HEK293 (cell line): ENCODE measurements around the gene CACNA1C.

ENCODE experiments used
- CTCF ChIA-PET: fragments of 350-600 bp; formaldehyde crosslinking; extraction: SDS; loops from one replicate; lab custom pipeline; 2021; ENCODE audit warnings: antibody characterized with exemption; lab: Yijun Ruan, JAX
- POLR2A ChIA-PET: fragments of 300-600 bp; formaldehyde crosslinking; extraction: SDS; loops from one replicate; lab custom pipeline; 2020; ENCODE audit warnings: antibody characterized with exemption, inconsistent platforms; lab: Yijun Ruan, JAX
- H3K27ac ChIP-seq: fragments of 200-500 bp; sonication (Bioruptor generic); 2 replicates; pipeline ENCODE4 v1.5.1; 2014; ENCODE audit warnings: low read depth, low read length, control low read depth, inconsistent platforms; ENCODE audit errors: extremely low read depth
- H3K36me3 ChIP-seq, 2 experiments: fragments of 200-500 bp in 1 of 2; sonication (Bioruptor generic) in 1 of 2; 1 replicate in 1 of 2; 2 replicates in 1 of 2; pipeline ENCODE4 v1.5.1; 2014 to 2017; ENCODE audit warnings: inconsistent platforms in 2 of 2, low read length in 2 of 2; ENCODE audit not compliant: control insufficient read depth in 2 of 2, insufficient read depth in 1 of 2
- H3K4me1 ChIP-seq: fragments of 200-500 bp; sonication (Bioruptor generic); 2 replicates; pipeline ENCODE4 v1.5.1; 2014; ENCODE audit warnings: mild to moderate bottlenecking, low read length, inconsistent platforms; ENCODE audit not compliant: control insufficient read depth, insufficient read depth
- H3K4me3 ChIP-seq: 2 replicates; pipeline ENCODE4 v1.5.1; 2011; ENCODE audit warnings: low read depth, mild to moderate bottlenecking, control low read depth, low read length, moderate library complexity
- H3K9me3 ChIP-seq: fragments of 200-500 bp; sonication (Bioruptor generic); 2 replicates; pipeline ENCODE4 v1.5.1; 2014; ENCODE audit warnings: low read depth, low read length, inconsistent platforms; ENCODE audit not compliant: control insufficient read depth, insufficient read depth
- AEBP2 ChIP-seq: fragments of 450-650 bp; formaldehyde crosslinking; IDR thresholded peaks from 2 replicates; pipeline ENCODE4 v1.5.1; 2016; ENCODE audit warnings: missing biosample characterization, missing genetic modification characterization, borderline replicate concordance
- BCL11A ChIP-seq: fragments of 450-650 bp; formaldehyde crosslinking; IDR thresholded peaks from 2 replicates; pipeline ENCODE4 v1.5.1; 2016; ENCODE audit warnings: low read depth, missing biosample characterization, missing genetic modification characterization
- CTCF ChIP-seq: fragments of 450-650 bp; formaldehyde crosslinking; IDR thresholded peaks from 2 replicates; pipeline ENCODE4 v1.5.1; 2016; ENCODE audit warnings: missing biosample characterization, missing genetic modification characterization
- GFI1B ChIP-seq: fragments of 450-650 bp; formaldehyde crosslinking; IDR thresholded peaks from 2 replicates; pipeline ENCODE4 v1.5.1; 2016; ENCODE audit warnings: missing biosample characterization, missing genetic modification characterization
- GLIS2 ChIP-seq: fragments of 450-650 bp; formaldehyde crosslinking; IDR thresholded peaks from 2 replicates; pipeline ENCODE4 v1.5.1; 2016; ENCODE audit warnings: missing biosample characterization, missing genetic modification characterization
- IKZF3 ChIP-seq: fragments of 450-650 bp; IDR thresholded peaks from 2 replicates; pipeline ENCODE4 v1.5.0; 2018; ENCODE audit warnings: missing biosample characterization, mild to moderate bottlenecking, missing genetic modification characterization, moderate library complexity
- KLF1 ChIP-seq: fragments of 450-650 bp; formaldehyde crosslinking; IDR thresholded peaks from 2 replicates; pipeline ENCODE4 v1.5.1; 2016; ENCODE audit warnings: missing biosample characterization, missing genetic modification characterization
- KLF16 ChIP-seq: fragments of 450-650 bp; formaldehyde crosslinking; IDR thresholded peaks from 2 replicates; pipeline ENCODE4 v1.5.1; 2017; ENCODE audit warnings: missing biosample characterization, missing genetic modification characterization
- KLF8 ChIP-seq: fragments of 450-650 bp; formaldehyde crosslinking; IDR thresholded peaks from 2 replicates; pipeline ENCODE4 v1.5.1; 2016; ENCODE audit warnings: missing biosample characterization, missing genetic modification characterization
- SP3 ChIP-seq: fragments of 450-650 bp; formaldehyde crosslinking; IDR thresholded peaks from 2 replicates; pipeline ENCODE4 v1.5.1; 2016; ENCODE audit warnings: missing biosample characterization, missing genetic modification characterization
- TCF7L2 ChIP-seq: IDR thresholded peaks from 2 replicates; pipeline ENCODE4 v1.6.1; 2011; ENCODE audit warnings: low read depth, mild to moderate bottlenecking, inconsistent platforms, low read length, moderate library complexity, borderline replicate concordance
- ZBTB17 ChIP-seq: fragments of 450-650 bp; formaldehyde crosslinking; IDR thresholded peaks from 2 replicates; pipeline ENCODE4 v1.5.1; 2016; ENCODE audit warnings: missing biosample characterization, missing genetic modification characterization
- ZBTB20 ChIP-seq: fragments of 450-650 bp; formaldehyde crosslinking; IDR thresholded peaks from 2 replicates; pipeline ENCODE4 v1.5.1; 2016; ENCODE audit warnings: missing biosample characterization, missing genetic modification characterization
- ZBTB26 ChIP-seq: fragments of 450-650 bp; formaldehyde crosslinking; optimal IDR thresholded peaks from 2 replicates; pipeline ENCODE3; 2016; ENCODE audit warnings: missing biosample characterization, mild to moderate bottlenecking, missing genetic modification characterization
- ZBTB8A ChIP-seq: fragments of 450-650 bp; formaldehyde crosslinking; IDR thresholded peaks from 2 replicates; pipeline ENCODE4 v1.5.1; 2016; ENCODE audit warnings: missing biosample characterization, missing genetic modification characterization
- ZNF2 ChIP-seq: fragments of 450-650 bp; formaldehyde crosslinking; IDR thresholded peaks from 2 replicates; pipeline ENCODE4 v1.5.1; 2016; ENCODE audit warnings: missing biosample characterization, missing genetic modification characterization
- ZNF335 ChIP-seq: fragments of 450-650 bp; formaldehyde crosslinking; conservative IDR thresholded peaks from 2 replicates; pipeline ENCODE4 v1.5.1; 2016; ENCODE audit warnings: missing biosample characterization, missing genetic modification characterization
- ZNF366 ChIP-seq: fragments of 450-650 bp; formaldehyde crosslinking; conservative IDR thresholded peaks from 2 replicates; pipeline ENCODE4 v1.5.1; 2016; ENCODE audit warnings: missing biosample characterization, missing genetic modification characterization
- ZNF488 ChIP-seq: fragments of 450-650 bp; formaldehyde crosslinking; IDR thresholded peaks from 2 replicates; pipeline ENCODE4 v1.5.1; 2016; ENCODE audit warnings: missing biosample characterization, missing genetic modification characterization
- ZNF529 ChIP-seq: fragments of 450-650 bp; formaldehyde crosslinking; IDR thresholded peaks from 2 replicates; pipeline ENCODE4 v1.5.1; 2017; ENCODE audit warnings: missing genetic modification characterization, missing biosample characterization; ENCODE audit not compliant: insufficient replicate concordance
- ZNF658 ChIP-seq: fragments of 450-650 bp; formaldehyde crosslinking; IDR thresholded peaks from 2 replicates; pipeline ENCODE4; 2016; ENCODE audit warnings: missing biosample characterization, missing genetic modification characterization

Gene CACNA1C

GRCh38 chr12:2047752-2048151 lies 5.0 kb upstream of the CACNA1C start (continued):
- TF ChIP-seq ZNF658 (tag by site-specific recombination) (no peak), KLF16 (tag by site-specific recombination) (no peak)

- CTCF ChIA-PET, result interaction anchor here (0.9 to 1.1 kb wide), 3 partner anchors 16 to 110 kb away, joined by 3 to 4 read pairs (median 3); no protein-coding TSS in a partner anchor
- TF ChIP-seq IKZF3 (tag by site-specific recombination) (no peak), KLF1 (tag by site-specific recombination) (no peak), GFI1B (no peak), ZNF529 (tag by site-specific recombination) (no peak), BCL11A (tag by site-specific recombination) (no peak)
- no peaks in the 10 kb centered on the region; the same call in 1 of the 2 replicates for H3K4me1 ChIP-seq
- no peaks in the 10 kb centered on the region for H3K9me3 ChIP-seq
- H3K4me3 ChIP-seq, result no peak overlapping the region
- H3K36me3 ChIP-seq, result no peaks in the 10 kb centered on the region
- POLR2A ChIA-PET, result no interaction called here
- H3K27ac ChIP-seq, result no peak overlapping the region
These were observed 2.9 kb upstream of the CACNA1C start for GRCh38 chr12:2049604-2050540.

- POLR2A ChIA-PET, result no interaction called here
- H3K9me3 ChIP-seq, result no peaks in the 10 kb centered on the region
- CTCF ChIA-PET, result interaction anchor here (0.7 kb wide), 1 partner anchor 589 kb away, joined by 4 read pairs; no protein-coding TSS in a partner anchor
- H3K27ac ChIP-seq, result no peak overlapping the region
- H3K36me3 ChIP-seq, result no peaks in the 10 kb centered on the region
- TF ChIP-seq ZNF335 (tag by site-specific recombination) (peak; percentile 88), CTCF (peak; percentile 39; the same call in 1 of the 2 replicates), ZBTB26 (tag by site-specific recombination) (peak; percentile 41), SP3 (tag by site-specific recombination) (peak; percentile 47), ZBTB8A (peak; percentile 36; the same call in 1 of the 2 replicates), TCF7L2 (no peak), KLF8 (tag by site-specific recombination) (0 out of 2 replicates have a peak, but pooled peaks have one; percentile 36), ZBTB17 (tag by site-specific recombination) (peak; percentile 38; the same call in 1 of the 2 replicates), ZNF366 (tag by site-specific recombination) (peak; percentile 6; the same call in 1 of the 2 replicates), AEBP2 (tag by site-specific recombination) (no peak), ZNF488 (no peak), KLF1 (tag by site-specific recombination) (peak; percentile 15; the same call in 1 of the 2 replicates), ZNF2 (tag by site-specific recombination) (0 out of 2 replicates have a peak, but pooled peaks have one; percentile 40), ZBTB20 (tag by site-specific recombination) (peak; percentile 26; the same call in 1 of the 2 replicates), GLIS2 (0 out of 2 replicates have a peak, but pooled peaks have one; percentile 7)
- no peaks in the 10 kb centered on the region; the same call in 1 of the 2 replicates for H3K4me1 ChIP-seq
- peak overlapping the region; percentile 30 for H3K4me3 ChIP-seq
These were observed 826 bp upstream of the CACNA1C start for GRCh38 chr12:2051700-2052621.
